GM12878 (cell line): Measurements from ENCODE around the gene NOTCH4. TPM values are rescaled to one million over a fixed set of nuclear protein-coding genes. Genes with fewer than 3 reads are reported as not detected.

Source experiments
- ATAC-seq: fragments of 200-7000 bp; cut with Tn5 transposase; 3 replicates; pipeline ENCODE4 v1.9.1; 2020; ENCODE audit warnings: mild to moderate bottlenecking, moderate library complexity
- BruUV-seq: library from RNA; stranded (reverse); fragments of 400-500 nt; replicated peaks from 2 replicates; lab custom pipeline; 2021; lab: Mats Ljungman, UMichigan
- CTCF ChIA-PET: fragments of 300-600 bp; sonication (Branson Sonifier 250); formaldehyde crosslinking; extraction: SDS; loops from one replicate; lab custom pipeline; 2021; ENCODE audit warnings: inconsistent platforms; lab: Yijun Ruan, JAX
- POLR2A ChIA-PET: fragments of 350-600 bp; formaldehyde crosslinking; extraction: SDS; loops from one replicate; lab custom pipeline; 2021; ENCODE audit warnings: inconsistent platforms; lab: Charles Lee
- RAD21 ChIA-PET: fragments of 300-600 bp; sonication (Branson Sonifier 250); formaldehyde crosslinking; loops from one replicate; lab custom pipeline; 2023; ENCODE audit warnings: antibody characterized with exemption; ENCODE audit not compliant: unreplicated experiment; lab: Charles Lee
- SMC1A ChIA-PET: fragments of 300-600 bp; sonication (Branson Sonifier 250); formaldehyde crosslinking; loops from one replicate; lab custom pipeline; 2023; ENCODE audit not compliant: unreplicated experiment, uncharacterized antibody; lab: Charles Lee
- DNase-seq: peaks from one replicate; pipeline ENCODE4 v3.0.0-alpha.2; 2011; ENCODE audit warnings: low read depth, low spot score
- FAIRE-seq: peaks from 3 replicates; lab custom pipeline; 2011; peaks lifted over from hg19 to GRCh38; lab: Jason Lieb, UNC
- H2AFZ ChIP-seq: 2 replicates; pipeline ENCODE4 v1.6.0; 2011; ENCODE audit warnings: low read depth, low read length, control low read depth; ENCODE audit not compliant: control insufficient read depth
- H3K27ac ChIP-seq: 2 replicates; pipeline ENCODE4 v1.5.1; 2011; ENCODE audit warnings: control low read depth; ENCODE audit not compliant: control insufficient read depth, insufficient read depth
- H3K27me3 ChIP-seq, 2 experiments: replicated peaks in 1 of 2; 2 replicates each; pipeline versions ENCODE4 v1.6.0 to v1.6.1; 2011; ENCODE audit warnings: low read length in 1 of 2; ENCODE audit not compliant: control insufficient read depth in 2 of 2, insufficient read depth in 2 of 2
- H3K36me3 ChIP-seq, 2 experiments: 2 replicates each; pipeline ENCODE4 v1.5.1; 2011; ENCODE audit warnings: low read length in 1 of 2; ENCODE audit not compliant: control insufficient read depth in 2 of 2, insufficient read depth in 2 of 2
- H3K4me1 ChIP-seq: 2 replicates; pipeline ENCODE4 v1.6.1; 2011; ENCODE audit warnings: mild to moderate bottlenecking, low read length, moderate library complexity, mixed read lengths; ENCODE audit not compliant: control insufficient read depth, insufficient read depth
- H3K4me2 ChIP-seq: 2 replicates; pipeline ENCODE4 v1.6.0; 2011; ENCODE audit warnings: control low read depth; ENCODE audit not compliant: control insufficient read depth, insufficient read depth
- H3K4me3 ChIP-seq: fragments of 200-600 bp; sonication (generic); 2 replicates; pipeline ENCODE4 v1.5.1; 2016
- H3K79me2 ChIP-seq: 2 replicates; pipeline ENCODE4 v1.6.0; 2011; ENCODE audit warnings: low read length; ENCODE audit not compliant: control insufficient read depth, insufficient read depth
- H3K9ac ChIP-seq: 2 replicates; pipeline ENCODE4 v1.8.0; 2011; ENCODE audit warnings: low read length, control low read depth, mixed read lengths; ENCODE audit not compliant: control insufficient read depth, insufficient read depth
- H3K9me3 ChIP-seq: replicated peaks from 3 replicates; pipeline ENCODE4 v1.5.1; 2011; ENCODE audit warnings: mild to moderate bottlenecking, low read length; ENCODE audit not compliant: control insufficient read depth, insufficient read depth
- H4K20me1 ChIP-seq: 2 replicates; pipeline ENCODE4 v1.6.0; 2011; ENCODE audit not compliant: control insufficient read depth, insufficient read depth
- BRCA1 ChIP-seq: IDR thresholded peaks from 2 replicates; pipeline ENCODE4 v1.6.1; 2011; ENCODE audit warnings: low read depth, low read length, improper control_type of control experiment
- CBFB ChIP-seq: IDR thresholded peaks from 2 replicates; pipeline ENCODE4 v1.6.1; 2016; ENCODE audit warnings: antibody characterized with exemption, low read depth
- CREM ChIP-seq: IDR thresholded peaks from 2 replicates; pipeline ENCODE4 v1.6.1; 2014; ENCODE audit warnings: antibody characterized with exemption, low read depth
- FOS ChIP-seq: IDR thresholded peaks from 3 replicates; pipeline ENCODE4 v1.6.1; 2011; ENCODE audit warnings: borderline replicate concordance; ENCODE audit not compliant: insufficient read length; ENCODE audit errors: extremely low read depth
- NR2C2 ChIP-seq: IDR thresholded peaks from 2 replicates; pipeline ENCODE4 v1.6.1; 2011; ENCODE audit warnings: borderline replicate concordance, low read depth; ENCODE audit not compliant: control insufficient read depth, insufficient read length
- RFX5 ChIP-seq: IDR thresholded peaks from 2 replicates; pipeline ENCODE4 v1.6.1; 2011; ENCODE audit warnings: low read depth, low read length, improper control_type of control experiment
- WGBS: methylation state at CpG from one replicate; pipeline ENCODE4 v1.1.6; 2016; ENCODE audit warnings: low lambda C conversion rate; ENCODE audit not compliant: insufficient replicate concordance, insufficient coverage; ENCODE audit errors: missing lambda C conversion rate; 5-methylcytosine and 5-hydroxymethylcytosine counted together
- in situ Hi-C: fragments of 300-500 bp; cut with MboI; formaldehyde crosslinking; loops from 9 replicates; pipeline ENCODE4 v1.14.3; 2018; ENCODE audit warnings: mixed read lengths
- intact Hi-C: fragments of 100-400 bp; cut with micrococcal nuclease; formaldehyde crosslinking; loops from one replicate; pipeline ENCODE4 v1.14.2; 2022; ENCODE audit not compliant: unreplicated experiment
- polyA plus RNA-seq, 11 experiments: library from polyadenylated mRNA; depleted of rRNA in 4 of 11; unstranded in 6 of 11; stranded (reverse) in 5 of 11; fragments of >200 nt; fragmentation: Nextera tagmentation in 4 of 11; fragmentation: Illumina TruSeq in 1 of 11; extraction: Ambion mirVana in 4 of 11; extraction: Trizol in 1 of 11; gene quantifications; 1 replicate in 1 of 11; 2 replicates in 10 of 11; pipeline versions ENCODE4 v1.2.1 to v1.2.3, GENCODE V29; 2011 to 2016; ENCODE audit warnings: inconsistent platforms in 2 of 11, missing spikeins in 2 of 11, low read depth in 1 of 11
- total RNA-seq, 4 experiments: library from RNA; depleted of rRNA in 3 of 4; stranded (reverse); fragments of >200 nt in 3 of 4; fragmentation: Illumina TruSeq in 1 of 4; extraction: Trizol in 1 of 4; gene quantifications; 2 replicates each; pipeline versions ENCODE4 v1.2.1 to v1.2.3, GENCODE V29; 2013 to 2021
- TF ChIP-seq, protein P1 (sequence below): IDR thresholded peaks from 2 replicates; pipeline ENCODE4 v1.6.1; 2012; ENCODE audit warnings: low read depth, low read length, improper control_type of control experiment
- TF ChIP-seq, protein P2 (sequence below): fragments of 450-650 bp; IDR thresholded peaks from 2 replicates; pipeline ENCODE4 v1.6.1; 2016; ENCODE audit warnings: mild to moderate bottlenecking, moderate library complexity, borderline replicate concordance
- TF ChIP-seq, protein P3 (sequence below): fragments of 450-650 bp; formaldehyde crosslinking; IDR thresholded peaks from 2 replicates; pipeline ENCODE4 v1.4.0; 2022; ENCODE audit warnings: mild to moderate bottlenecking, moderate library complexity
- TF ChIP-seq, protein P4 (sequence below): fragments of 450-650 bp; formaldehyde crosslinking; IDR thresholded peaks from 2 replicates; pipeline ENCODE4 v1.5.0; 2022; ENCODE audit warnings: mild to moderate bottlenecking, missing genetic modification characterization

The NOTCH4 gene
- total and polyA plus RNA-seq, 10 of the 15 experiments (the other 5 are each of a cell fraction or from before 2014, with no cell fraction given): 0.66 to 3.3 (median 1.4) TPM

DNA sequence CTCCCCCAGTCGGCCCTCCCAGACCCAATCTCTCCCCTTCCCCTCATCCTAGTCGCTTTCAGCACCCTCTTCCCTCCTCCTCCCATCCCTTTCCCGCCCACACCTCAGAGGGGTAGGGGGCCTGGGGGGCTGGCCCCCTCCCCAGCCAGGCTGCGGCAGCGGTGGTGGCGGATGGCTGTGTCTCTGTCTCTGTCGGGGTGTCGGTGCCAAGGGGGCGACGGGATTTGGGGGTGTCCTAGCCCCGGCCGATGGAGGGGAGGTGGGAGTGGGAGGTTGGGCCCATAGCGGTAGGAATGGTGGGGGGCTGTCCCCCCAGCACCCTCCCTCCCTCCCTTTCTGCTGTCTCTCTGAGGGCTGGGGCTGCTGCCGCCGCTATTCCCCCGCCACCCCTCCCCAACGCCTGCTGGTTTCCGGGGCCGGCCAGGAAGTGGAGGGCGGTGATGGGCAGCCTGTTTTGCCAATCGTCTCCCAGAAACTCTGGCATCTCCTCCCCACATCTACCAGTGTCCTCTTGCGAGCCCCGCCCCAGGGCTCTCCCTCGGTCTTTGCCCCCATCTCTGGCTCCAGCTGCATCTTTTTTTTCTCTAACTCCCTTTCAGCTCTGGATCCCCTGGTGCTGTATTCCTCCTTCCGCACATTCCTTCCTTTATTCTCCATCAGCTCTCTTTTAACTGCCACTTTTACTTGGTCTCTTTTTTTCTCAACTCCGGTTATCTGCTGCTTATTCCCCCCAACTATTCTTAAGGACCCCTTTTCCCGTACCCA, 48.0 kb downstream of the NOTCH4 start, which contains the start of gene AGPAT1:
AGPAT1 (minus strand) TSS at position 374 of the 765 bp plus-strand sequence. CDS start 4,588 bp downstream, outside the sequence.
- no peaks in the 10 kb centered on the region for H4K20me1 ChIP-seq
- in situ Hi-C loops (no loop called here), intact Hi-C loops (loop anchor here (2.0 kb wide), 2 partner anchors 15 to 57 kb away; partner anchors contain the start of gene PBX2)
- H3K4me3 ChIP-seq: peak within 1 kb of the TSS; percentile 96
- H3K36me3 ChIP-seq: no peaks in the 10 kb centered on the region; a peak in 1 of 4 replicates
- no TSS peak for BruUV-seq
- peak within 1 kb of the TSS; percentile 68 for H3K4me2 ChIP-seq
- H2AFZ ChIP-seq: peak within 1 kb of the TSS; percentile 78
- WGBS: 1% methylated on average over 23 of the region's 27 CpGs
- ChIA-PET POLR2A (interaction anchor here (0.5 to 5.7 kb wide), 8 partner anchors 14 to 1561 kb away, joined by 3 to 123 read pairs (median 5); partner anchors contain the start of genes ATF6B, FKBPL, GPSM3 and PBX2), SMC1A (interaction anchor here (1.3 to 4.2 kb wide), 4 partner anchors 16 to 46 kb away, joined by 3 to 41 read pairs (median 14); partner anchors contain the start of genes ATF6B, FKBPL, GPSM3 and PBX2), CTCF (interaction anchor here (0.9 to 1.8 kb wide), 4 partner anchors 10 to 59 kb away, joined by 3 to 5 read pairs (median 4); no protein-coding TSS in a partner anchor), RAD21 (interaction anchor here (2.5 to 2.6 kb wide), 2 partner anchors 17 to 20 kb away, joined by 17 to 21 read pairs; partner anchors contain the start of gene GPSM3)
- FAIRE-seq: peak; percentile 86
- DNase-seq: peak; percentile 92
- H3K27ac ChIP-seq: peak within 1 kb of the TSS; percentile 79
- peaks cover 10% of the 10 kb centered on the region for H3K4me1 ChIP-seq
- ATAC-seq: peak; percentile 75
- peak within 1 kb of the TSS; percentile 74 for H3K9ac ChIP-seq
- no peaks in the 10 kb centered on the region for H3K9me3 ChIP-seq
- H3K27me3 ChIP-seq: no peaks in the 10 kb centered on the region
- peaks cover 22% of the 10 kb centered on the region for H3K79me2 ChIP-seq
- TF ChIP-seq NR2C2 (no peak), BRCA1 (no peak), CREM (no peak), FOS (no peak), CBFB (no peak), RFX5 (no peak)
- TF ChIP-seq, protein P1, sequence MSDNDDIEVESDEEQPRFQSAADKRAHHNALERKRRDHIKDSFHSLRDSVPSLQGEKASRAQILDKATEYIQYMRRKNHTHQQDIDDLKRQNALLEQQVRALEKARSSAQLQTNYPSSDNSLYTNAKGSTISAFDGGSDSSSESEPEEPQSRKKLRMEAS: no peak
- TF ChIP-seq, protein P2, sequence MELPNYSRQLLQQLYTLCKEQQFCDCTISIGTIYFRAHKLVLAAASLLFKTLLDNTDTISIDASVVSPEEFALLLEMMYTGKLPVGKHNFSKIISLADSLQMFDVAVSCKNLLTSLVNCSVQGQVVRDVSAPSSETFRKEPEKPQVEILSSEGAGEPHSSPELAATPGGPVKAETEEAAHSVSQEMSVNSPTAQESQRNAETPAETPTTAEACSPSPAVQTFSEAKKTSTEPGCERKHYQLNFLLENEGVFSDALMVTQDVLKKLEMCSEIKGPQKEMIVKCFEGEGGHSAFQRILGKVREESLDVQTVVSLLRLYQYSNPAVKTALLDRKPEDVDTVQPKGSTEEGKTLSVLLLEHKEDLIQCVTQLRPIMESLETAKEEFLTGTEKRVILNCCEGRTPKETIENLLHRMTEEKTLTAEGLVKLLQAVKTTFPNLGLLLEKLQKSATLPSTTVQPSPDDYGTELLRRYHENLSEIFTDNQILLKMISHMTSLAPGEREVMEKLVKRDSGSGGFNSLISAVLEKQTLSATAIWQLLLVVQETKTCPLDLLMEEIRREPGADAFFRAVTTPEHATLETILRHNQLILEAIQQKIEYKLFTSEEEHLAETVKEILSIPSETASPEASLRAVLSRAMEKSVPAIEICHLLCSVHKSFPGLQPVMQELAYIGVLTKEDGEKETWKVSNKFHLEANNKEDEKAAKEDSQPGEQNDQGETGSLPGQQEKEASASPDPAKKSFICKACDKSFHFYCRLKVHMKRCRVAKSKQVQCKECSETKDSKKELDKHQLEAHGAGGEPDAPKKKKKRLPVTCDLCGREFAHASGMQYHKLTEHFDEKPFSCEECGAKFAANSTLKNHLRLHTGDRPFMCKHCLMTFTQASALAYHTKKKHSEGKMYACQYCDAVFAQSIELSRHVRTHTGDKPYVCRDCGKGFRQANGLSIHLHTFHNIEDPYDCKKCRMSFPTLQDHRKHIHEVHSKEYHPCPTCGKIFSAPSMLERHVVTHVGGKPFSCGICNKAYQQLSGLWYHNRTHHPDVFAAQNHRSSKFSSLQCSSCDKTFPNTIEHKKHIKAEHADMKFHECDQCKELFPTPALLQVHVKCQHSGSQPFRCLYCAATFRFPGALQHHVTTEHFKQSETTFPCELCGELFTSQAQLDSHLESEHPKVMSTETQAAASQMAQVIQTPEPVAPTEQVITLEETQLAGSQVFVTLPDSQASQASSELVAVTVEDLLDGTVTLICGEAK: peak; percentile 88
- TF ChIP-seq, protein P3, sequence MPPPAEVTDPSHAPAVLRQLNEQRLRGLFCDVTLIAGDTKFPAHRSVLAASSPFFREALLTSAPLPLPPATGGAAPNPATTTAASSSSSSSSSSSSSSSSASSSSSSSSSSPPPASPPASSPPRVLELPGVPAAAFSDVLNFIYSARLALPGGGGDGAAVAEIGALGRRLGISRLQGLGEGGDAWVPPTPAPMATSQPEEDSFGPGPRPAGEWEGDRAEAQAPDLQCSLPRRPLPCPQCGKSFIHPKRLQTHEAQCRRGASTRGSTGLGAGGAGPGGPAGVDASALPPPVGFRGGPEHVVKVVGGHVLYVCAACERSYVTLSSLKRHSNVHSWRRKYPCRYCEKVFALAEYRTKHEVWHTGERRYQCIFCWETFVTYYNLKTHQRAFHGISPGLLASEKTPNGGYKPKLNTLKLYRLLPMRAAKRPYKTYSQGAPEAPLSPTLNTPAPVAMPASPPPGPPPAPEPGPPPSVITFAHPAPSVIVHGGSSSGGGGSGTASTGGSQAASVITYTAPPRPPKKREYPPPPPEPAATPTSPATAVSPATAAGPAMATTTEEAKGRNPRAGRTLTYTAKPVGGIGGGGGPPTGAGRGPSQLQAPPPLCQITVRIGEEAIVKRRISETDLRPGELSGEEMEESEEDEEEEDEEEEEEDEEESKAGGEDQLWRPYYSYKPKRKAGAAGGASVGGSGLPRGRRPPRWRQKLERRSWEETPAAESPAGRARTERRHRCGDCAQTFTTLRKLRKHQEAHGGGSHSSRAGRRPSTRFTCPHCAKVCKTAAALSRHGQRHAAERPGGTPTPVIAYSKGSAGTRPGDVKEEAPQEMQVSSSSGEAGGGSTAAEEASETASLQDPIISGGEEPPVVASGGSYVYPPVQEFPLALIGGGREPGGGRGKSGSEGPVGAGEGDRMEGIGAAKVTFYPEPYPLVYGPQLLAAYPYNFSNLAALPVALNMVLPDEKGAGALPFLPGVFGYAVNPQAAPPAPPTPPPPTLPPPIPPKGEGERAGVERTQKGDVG (CRISPR knock-in tag): no peak
- TF ChIP-seq, protein P4, sequence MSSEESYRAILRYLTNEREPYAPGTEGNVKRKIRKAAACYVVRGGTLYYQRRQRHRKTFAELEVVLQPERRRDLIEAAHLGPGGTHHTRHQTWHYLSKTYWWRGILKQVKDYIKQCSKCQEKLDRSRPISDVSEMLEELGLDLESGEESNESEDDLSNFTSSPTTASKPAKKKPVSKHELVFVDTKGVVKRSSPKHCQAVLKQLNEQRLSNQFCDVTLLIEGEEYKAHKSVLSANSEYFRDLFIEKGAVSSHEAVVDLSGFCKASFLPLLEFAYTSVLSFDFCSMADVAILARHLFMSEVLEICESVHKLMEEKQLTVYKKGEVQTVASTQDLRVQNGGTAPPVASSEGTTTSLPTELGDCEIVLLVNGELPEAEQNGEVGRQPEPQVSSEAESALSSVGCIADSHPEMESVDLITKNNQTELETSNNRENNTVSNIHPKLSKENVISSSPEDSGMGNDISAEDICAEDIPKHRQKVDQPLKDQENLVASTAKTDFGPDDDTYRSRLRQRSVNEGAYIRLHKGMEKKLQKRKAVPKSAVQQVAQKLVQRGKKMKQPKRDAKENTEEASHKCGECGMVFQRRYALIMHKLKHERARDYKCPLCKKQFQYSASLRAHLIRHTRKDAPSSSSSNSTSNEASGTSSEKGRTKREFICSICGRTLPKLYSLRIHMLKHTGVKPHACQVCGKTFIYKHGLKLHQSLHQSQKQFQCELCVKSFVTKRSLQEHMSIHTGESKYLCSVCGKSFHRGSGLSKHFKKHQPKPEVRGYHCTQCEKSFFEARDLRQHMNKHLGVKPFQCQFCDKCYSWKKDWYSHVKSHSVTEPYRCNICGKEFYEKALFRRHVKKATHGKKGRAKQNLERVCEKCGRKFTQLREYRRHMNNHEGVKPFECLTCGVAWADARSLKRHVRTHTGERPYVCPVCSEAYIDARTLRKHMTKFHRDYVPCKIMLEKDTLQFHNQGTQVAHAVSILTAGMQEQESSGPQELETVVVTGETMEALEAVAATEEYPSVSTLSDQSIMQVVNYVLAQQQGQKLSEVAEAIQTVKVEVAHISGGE: no peak
